Measurements from ENCODE around the gene COASY. TPM values are rescaled to one million over a fixed set of nuclear protein-coding genes. Genes with fewer than 3 reads are reported as not detected.

The COASY gene
- total and polyA plus RNA-seq, 10 donors = 32.5 to 104 (median 66.5) TPM

GRCh38 chr17:42536372-42537155 lies 25.4 kb upstream of the COASY start:
- peak overlapping the region; percentile 33 to 95 (median 72) for H3K4me3 ChIP-seq
- peaks cover 15 to 67% (median 41%) of the 10 kb centered on the region in 6 donors for H3K4me1 ChIP-seq
- H3K9me3 ChIP-seq = no peaks in the 10 kb centered on the region
- H3K36me3 ChIP-seq = peaks cover 0 to 42% (median 22%) of the 10 kb centered on the region in 6 donors
- TF ChIP-seq CTCF (IDR thresholded peaks at IDR 0.05 in 8 of 11, conservative IDR thresholded peaks at IDR 0.05 in 3 of 11) = peak in 1 of 11 experiments; percentile 11
- no peak for TF ChIP-seq POLR2A (IDR thresholded peaks at IDR 0.05)
- TF ChIP-seq POLR2AphosphoS5 (IDR thresholded peaks at IDR 0.05) = peak in 1 of 3 donors; percentile 59
- intact Hi-C loops (cut with DNase I; ENCODE audit: low total_unique reads) = no loop called here
- no peaks in the 10 kb centered on the region for H3K27me3 ChIP-seq (replicated peaks in 1 of 7)
- peak overlapping the region; percentile 69 to 98 (median 90) for H3K27ac ChIP-seq
- whole genome bisulfite sequencing, 5 donors = 0 to 1% (median 1%) methylated on average over 28 to 65 of the region's 65 CpGs
- DNase-seq = peak; percentile 96

- peak overlapping the region; percentile 69 to 98 (median 90) for H3K27ac ChIP-seq
- DNase-seq = no peak
- intact Hi-C loops (cut with DNase I; ENCODE audit: low total_unique reads) = no loop called here
Observed at GRCh38 chr17:42537156-42537805, 24.7 kb upstream of the COASY start.

GRCh38 chr17:42537826-42538451 lies 24.0 kb upstream of the COASY start:
- intact Hi-C loops (cut with DNase I; ENCODE audit: low total_unique reads) = no loop called here
- Histone ChIP-seq H3K27ac (peak overlapping the region in 2 of 8 donors; percentile 9 to 92), H3K36me3 (peaks cover 0 to 56% (median 34%) of the 10 kb centered on the region in 6 donors), H3K9me3 (no peaks in the 10 kb centered on the region), H3K27me3 (replicated peaks in 1 of 7) (no peaks in the 10 kb centered on the region), H3K4me1 (peaks cover 15 to 62% (median 32%) of the 10 kb centered on the region in 6 donors), H3K4me3 (no peak overlapping the region)
- 90 to 95% (median 92%) methylated on average over 5 of the region's 5 CpGs for WGBS, 5 donors
- TF ChIP-seq POLR2AphosphoS5 (IDR thresholded peaks at IDR 0.05) (no peak), CTCF (IDR thresholded peaks at IDR 0.05 in 8 of 11, conservative IDR thresholded peaks at IDR 0.05 in 3 of 11) (no peak), POLR2A (IDR thresholded peaks at IDR 0.05) (no peak)
- DNase-seq = no peak

More at GRCh38 chr17:42537156-42537805, 24.7 kb upstream of the COASY start:
- H3K27me3 ChIP-seq (replicated peaks in 1 of 7) = no peaks in the 10 kb centered on the region
- H3K9me3 ChIP-seq = no peaks in the 10 kb centered on the region
- 86 to 94% (median 90%) methylated on average over 20 to 31 of the region's 31 CpGs for WGBS, 5 donors
- H3K4me3 ChIP-seq = peak overlapping the region in 7 of 8 donors; percentile 64 to 95 (median 72)
- peaks cover 15 to 68% (median 36%) of the 10 kb centered on the region in 6 donors for H3K4me1 ChIP-seq
- TF ChIP-seq POLR2A (IDR thresholded peaks at IDR 0.05) (no peak), CTCF (IDR thresholded peaks at IDR 0.05 in 8 of 11, conservative IDR thresholded peaks at IDR 0.05 in 3 of 11) (no peak), POLR2AphosphoS5 (IDR thresholded peaks at IDR 0.05) (peak in 1 of 3 donors; percentile 5)
- peaks cover 0 to 49% (median 28%) of the 10 kb centered on the region in 6 donors for H3K36me3 ChIP-seq

Data from spleen (tissue), 11 donors.